ENCODE measurements around the gene VOPP1.

VOPP1 gene

GRCh38 chr7:55537458-55537990, 34.8 kb downstream of the VOPP1 start:
- Histone ChIP-seq H3K9ac (ENCODE audit: low read depth, low read length, poor library complexity, severe bottlenecking) (no peak overlapping the region), H3K36me3 (ENCODE audit: insufficient read depth, low read length) (no peaks in the 10 kb centered on the region), H3K9me3 (ENCODE audit: insufficient read depth, low read depth, low read length) (no peaks in the 10 kb centered on the region), H3K4me1 (ENCODE audit: insufficient read depth, low read length, poor library complexity, severe bottlenecking) (peaks cover 53% of the 10 kb centered on the region), H3K4me2 (ENCODE audit: low read depth, low read length, poor library complexity, severe bottlenecking) (no peak overlapping the region), H2AFZ (ENCODE audit: low read length) (no peak overlapping the region), H3K9me2 (replicated peaks; ENCODE audit: low read depth, low read length) (no peaks in the 10 kb centered on the region), H3K27me3 (ENCODE audit: insufficient read depth, low read length, poor library complexity, severe bottlenecking) (no peaks in the 10 kb centered on the region), H3F3A (ENCODE audit: low read depth) (no peaks in the 10 kb centered on the region), H3K4me3 (ENCODE audit: low read length, poor library complexity, severe bottlenecking) (no peak overlapping the region), H3K79me2 (ENCODE audit: insufficient read depth, low read length) (peaks cover 82% of the 10 kb centered on the region), H4K20me1 (ENCODE audit: insufficient read depth, low read length, poor library complexity, severe bottlenecking) (peaks cover 76% of the 10 kb centered on the region)
- TF ChIP-seq CTCF (conservative IDR thresholded peaks at IDR 0.05; ENCODE audit: low read length) (no peak), EZH2phosphoT487 (IDR thresholded peaks at IDR 0.05; ENCODE audit: borderline replicate concordance) (no peak)

- peaks cover 82% of the 10 kb centered on the region for H3K79me2 ChIP-seq (ENCODE audit: insufficient read depth, low read length)
- H3K4me2 ChIP-seq (ENCODE audit: low read depth, low read length, poor library complexity, severe bottlenecking), result peak overlapping the region; percentile 5
- H4K20me1 ChIP-seq (ENCODE audit: insufficient read depth, low read length, poor library complexity, severe bottlenecking), result peaks cover 76% of the 10 kb centered on the region
- no peak overlapping the region for H2AFZ ChIP-seq (ENCODE audit: low read length)
- no peaks in the 10 kb centered on the region for H3F3A ChIP-seq (ENCODE audit: low read depth)
- no peaks in the 10 kb centered on the region for H3K9me2 ChIP-seq (replicated peaks; ENCODE audit: low read depth, low read length)
- peaks cover 59% of the 10 kb centered on the region for H3K4me1 ChIP-seq (ENCODE audit: insufficient read depth, low read length, poor library complexity, severe bottlenecking)
- H3K36me3 ChIP-seq (ENCODE audit: insufficient read depth, low read length), result no peaks in the 10 kb centered on the region
- no peaks in the 10 kb centered on the region for H3K27me3 ChIP-seq (ENCODE audit: insufficient read depth, low read length, poor library complexity, severe bottlenecking)
- H3K9ac ChIP-seq (ENCODE audit: low read depth, low read length, poor library complexity, severe bottlenecking), result no peak overlapping the region
- H3K9me3 ChIP-seq (ENCODE audit: insufficient read depth, low read depth, low read length), result no peaks in the 10 kb centered on the region
- TF ChIP-seq EZH2phosphoT487 (IDR thresholded peaks at IDR 0.05; ENCODE audit: borderline replicate concordance), result no peak
- no peak for TF ChIP-seq CTCF (conservative IDR thresholded peaks at IDR 0.05; ENCODE audit: low read length)
- no peak overlapping the region for H3K4me3 ChIP-seq (ENCODE audit: low read length, poor library complexity, severe bottlenecking)
Observed at GRCh38 chr7:55536619-55537457, 35.5 kb downstream of the VOPP1 start.

- Histone ChIP-seq H3F3A (ENCODE audit: low read depth) (no peaks in the 10 kb centered on the region), H3K9ac (ENCODE audit: low read depth, low read length, poor library complexity, severe bottlenecking) (no peak overlapping the region), H3K9me2 (replicated peaks; ENCODE audit: low read depth, low read length) (no peaks in the 10 kb centered on the region), H3K79me2 (ENCODE audit: insufficient read depth, low read length) (peaks cover 83% of the 10 kb centered on the region), H3K27me3 (ENCODE audit: insufficient read depth, low read length, poor library complexity, severe bottlenecking) (no peaks in the 10 kb centered on the region), H3K4me2 (ENCODE audit: low read depth, low read length, poor library complexity, severe bottlenecking) (peak overlapping the region; percentile 77), H3K9me3 (ENCODE audit: insufficient read depth, low read depth, low read length) (no peaks in the 10 kb centered on the region), H2AFZ (ENCODE audit: low read length) (no peak overlapping the region), H4K20me1 (ENCODE audit: insufficient read depth, low read length, poor library complexity, severe bottlenecking) (peaks cover 81% of the 10 kb centered on the region), H3K36me3 (ENCODE audit: insufficient read depth, low read length) (no peaks in the 10 kb centered on the region), H3K4me3 (ENCODE audit: low read length, poor library complexity, severe bottlenecking) (no peak overlapping the region), H3K4me1 (ENCODE audit: insufficient read depth, low read length, poor library complexity, severe bottlenecking) (peaks cover 59% of the 10 kb centered on the region)
- TF ChIP-seq CTCF (conservative IDR thresholded peaks at IDR 0.05; ENCODE audit: low read length), result no peak
- no peak for TF ChIP-seq EZH2phosphoT487 (IDR thresholded peaks at IDR 0.05; ENCODE audit: borderline replicate concordance)
Observed at GRCh38 chr7:55535617-55536016, 36.7 kb downstream of the VOPP1 start.
